GM21825 (cell line): Measurements from ENCODE around the gene SPRY4.
"Not testable (repeated sequence)": the region's sequence is repeated elsewhere in the genome, so short reads cannot be mapped to it uniquely, and the experiment has no call there.

Experiments used
- ATAC-seq: cut with Tn5 transposase; IDR thresholded peaks from one replicate; pipeline ENCODE4 v1.9.1; 2021; ENCODE audit warnings: mild to moderate bottlenecking, moderate library complexity; ENCODE audit not compliant: unreplicated experiment

The SPRY4 gene

DNA sequence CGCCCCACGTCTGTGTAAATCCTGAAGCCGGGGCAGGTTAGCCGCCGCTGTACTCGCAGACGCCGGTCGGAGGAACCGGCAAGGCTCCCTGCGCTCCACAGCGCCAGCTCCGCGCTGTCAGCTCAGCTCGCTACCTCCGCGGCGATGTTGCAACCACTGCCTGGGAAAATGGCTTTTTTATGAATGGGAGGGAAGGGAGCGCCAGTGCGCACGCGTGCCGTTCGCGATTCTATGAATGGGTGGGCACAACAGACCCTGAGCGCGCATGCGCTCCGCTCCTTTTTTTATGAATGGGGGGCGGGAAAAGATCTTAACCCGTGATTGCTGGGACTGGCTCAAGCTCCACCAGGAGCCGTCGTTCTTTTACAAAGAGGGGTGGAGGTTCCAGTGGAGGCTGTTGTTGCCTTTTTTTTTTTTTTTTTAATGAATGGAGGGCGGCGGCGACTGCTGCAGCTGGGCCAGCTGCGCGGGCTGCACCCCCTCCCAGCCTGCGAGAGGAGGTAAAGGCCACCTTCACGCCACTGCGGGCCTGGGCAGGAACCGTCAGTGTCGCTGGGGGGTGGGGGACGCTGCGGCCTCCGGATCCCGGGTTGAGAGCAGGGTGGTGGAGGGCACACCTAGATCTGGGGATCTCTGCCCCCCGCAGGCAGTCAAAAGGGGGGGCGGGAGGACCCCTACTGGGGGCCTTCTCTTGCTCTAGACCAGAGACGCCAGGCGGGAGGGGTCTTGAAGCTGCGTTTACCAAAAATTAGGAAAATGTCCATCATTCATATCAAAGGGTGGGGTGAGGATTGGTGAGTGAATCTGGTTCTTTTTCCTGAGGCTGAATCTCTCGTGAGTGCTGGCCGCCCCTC is at the start of gene SPRY4:
Gene SPRY4, minus strand, starts transcription at position 151 of the 854 bp plus-strand sequence. CDS start 9,913 bp downstream, outside the sequence.
- peak; percentile 63 for ATAC-seq

DNA sequence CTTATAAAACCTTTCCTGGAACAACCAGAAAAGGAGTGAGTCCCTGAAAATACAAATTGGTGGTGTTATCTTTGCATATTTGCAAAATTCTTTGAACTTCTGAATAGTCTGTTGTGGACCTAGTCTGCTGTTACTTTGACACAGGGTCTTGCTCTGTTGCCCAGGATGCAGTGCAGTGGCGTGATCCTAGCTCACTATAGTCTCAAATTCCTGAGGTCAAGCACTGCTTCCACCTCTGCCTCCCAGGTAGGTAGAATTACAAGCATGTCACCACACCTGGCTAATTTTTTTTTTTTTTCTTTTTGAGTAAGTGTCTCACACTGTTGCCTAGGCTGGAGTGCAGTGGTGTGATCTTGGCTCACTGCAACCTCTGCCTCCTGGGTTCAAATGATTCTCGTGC is 43.7 kb upstream of the SPRY4 start:
- ATAC-seq = no peak

- no peak for ATAC-seq
Observed at GRCh38 chr5:142366007-142366406, 41.2 kb upstream of the SPRY4 start.

- peak; percentile 62 for ATAC-seq
Observed at GRCh38 chr5:142364251-142365145, 39.7 kb upstream of the SPRY4 start.

- ATAC-seq = no peak
Observed at GRCh38 chr5:142363619-142363963, 38.8 kb upstream of the SPRY4 start.

DNA sequence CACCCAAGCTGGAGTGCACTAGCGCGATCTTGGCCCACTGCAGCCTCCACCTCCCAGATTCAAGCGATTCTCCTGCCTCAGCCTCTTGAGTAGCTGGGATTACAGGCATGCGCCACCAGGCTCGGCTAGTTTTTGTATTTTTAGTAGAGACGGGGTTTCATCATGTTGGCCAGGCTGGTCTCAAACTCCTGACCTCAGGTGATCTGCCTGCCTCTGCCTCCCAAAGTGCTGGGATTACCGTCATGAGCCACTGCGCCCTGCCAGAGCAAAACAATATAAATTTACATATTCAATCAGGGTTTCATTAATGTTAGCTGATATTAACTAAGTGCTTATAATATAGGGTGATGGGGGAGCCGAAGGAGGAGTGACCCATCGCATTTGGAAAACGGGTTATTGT is 37.4 kb upstream of the SPRY4 start:
- not testable (repeated sequence) for ATAC-seq

- no peak for ATAC-seq
Observed at GRCh38 chr5:142360607-142361120, 35.8 kb upstream of the SPRY4 start.

DNA sequence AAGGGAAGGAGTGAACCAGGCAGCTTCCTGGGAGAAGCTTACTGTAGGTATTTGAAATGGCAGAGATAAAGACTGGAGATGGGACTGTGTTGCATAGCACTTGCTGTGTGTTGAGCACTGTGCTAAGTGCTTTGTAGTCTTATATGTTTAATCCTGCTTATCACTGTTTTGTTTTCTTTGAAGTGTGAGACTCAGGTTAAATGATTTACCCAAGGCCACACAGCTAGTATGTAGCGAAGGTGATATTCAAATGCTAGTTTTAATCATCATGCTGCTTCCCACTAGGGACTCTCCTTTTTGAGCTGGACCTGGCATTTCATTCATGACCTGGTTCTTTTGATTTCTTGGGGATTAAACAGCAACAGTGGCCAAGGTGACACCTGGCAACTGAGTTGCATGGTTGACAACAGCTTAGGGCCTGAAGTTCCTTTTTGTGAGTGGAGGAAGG is 35.3 kb upstream of the SPRY4 start:
- no peak for ATAC-seq

GRCh38 chr5:142358648-142359047 is 33.8 kb upstream of the SPRY4 start:
- ATAC-seq = no peak

DNA sequence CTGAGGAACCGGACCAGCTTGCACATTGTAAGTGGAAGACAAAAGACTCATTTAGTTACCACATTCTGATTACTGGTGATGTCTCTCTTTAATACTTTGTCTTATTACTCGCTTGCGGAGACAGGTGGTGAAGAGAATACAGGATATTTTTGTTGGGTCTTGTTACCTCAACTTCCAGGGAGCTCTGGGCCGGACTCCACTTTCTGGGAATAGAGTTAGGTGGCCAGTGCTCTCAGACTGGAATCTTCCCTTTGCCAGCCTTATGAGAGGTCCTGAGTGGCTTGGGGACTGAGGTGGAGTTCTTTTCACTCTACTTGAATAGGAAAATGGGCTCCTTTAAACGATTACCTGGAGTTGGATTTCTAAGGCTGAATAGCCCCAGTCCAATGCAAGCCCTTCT is 33.3 kb upstream of the SPRY4 start:
- ATAC-seq = no peak

GRCh38 chr5:142357469-142358090 is 32.8 kb upstream of the SPRY4 start:
- ATAC-seq = no peak

DNA sequence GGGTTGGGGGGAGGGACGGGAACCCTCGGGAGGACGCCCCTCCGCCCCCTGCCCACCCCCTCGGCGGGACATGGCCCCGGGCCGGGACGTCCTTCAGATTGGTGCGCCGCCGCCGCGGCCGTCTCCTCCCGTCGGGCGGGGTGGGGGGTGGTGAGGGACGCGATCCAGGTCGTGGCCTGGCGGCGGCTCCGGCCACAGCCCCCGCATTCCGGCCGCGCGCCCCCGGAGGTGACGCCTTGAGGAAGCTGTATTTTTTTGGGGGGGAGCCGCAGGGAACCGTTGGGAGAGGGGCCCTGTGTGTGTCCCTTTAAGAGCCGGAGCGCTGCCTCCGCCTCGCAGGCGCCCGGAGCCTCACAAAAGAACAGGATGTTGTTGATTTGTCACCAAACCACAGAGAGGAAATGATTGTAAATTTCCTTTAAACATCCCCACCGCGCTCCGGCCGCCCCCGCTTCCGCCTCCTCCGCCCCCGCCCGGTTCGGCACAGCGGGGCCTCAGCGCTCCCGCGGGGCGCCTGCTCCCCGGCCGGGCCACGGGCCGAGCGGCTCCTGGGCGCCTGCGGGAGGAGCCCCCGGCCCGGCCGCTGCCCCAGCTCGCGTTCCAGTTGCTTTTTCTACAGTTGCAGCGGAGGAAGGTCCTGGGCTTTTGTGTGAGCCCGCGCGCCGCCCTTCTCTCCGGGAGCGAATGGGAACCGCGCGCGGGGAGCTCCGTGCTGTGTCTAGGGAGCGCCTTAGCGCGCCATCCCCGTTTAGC is 32.1 kb upstream of the SPRY4 start:
- peak; percentile 87 for ATAC-seq

DNA sequence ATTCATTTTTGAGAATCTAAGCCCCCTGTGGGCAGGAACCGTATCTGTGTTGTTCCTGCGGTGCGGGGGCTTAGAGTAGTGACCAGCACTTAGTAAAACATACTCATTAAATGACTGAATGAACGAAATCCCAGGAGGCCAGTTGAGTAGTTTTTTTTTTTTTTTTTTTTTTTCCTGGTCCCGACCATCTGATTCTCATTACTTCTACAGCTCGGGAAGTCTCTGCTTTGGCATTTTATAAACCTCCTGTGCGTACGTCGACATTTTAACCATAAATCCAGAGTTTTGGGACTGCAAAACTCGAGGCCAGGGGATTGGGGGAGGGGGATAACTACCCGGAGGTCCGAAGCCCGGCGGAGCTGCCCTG is 31.5 kb upstream of the SPRY4 start:
- no peak for ATAC-seq

DNA sequence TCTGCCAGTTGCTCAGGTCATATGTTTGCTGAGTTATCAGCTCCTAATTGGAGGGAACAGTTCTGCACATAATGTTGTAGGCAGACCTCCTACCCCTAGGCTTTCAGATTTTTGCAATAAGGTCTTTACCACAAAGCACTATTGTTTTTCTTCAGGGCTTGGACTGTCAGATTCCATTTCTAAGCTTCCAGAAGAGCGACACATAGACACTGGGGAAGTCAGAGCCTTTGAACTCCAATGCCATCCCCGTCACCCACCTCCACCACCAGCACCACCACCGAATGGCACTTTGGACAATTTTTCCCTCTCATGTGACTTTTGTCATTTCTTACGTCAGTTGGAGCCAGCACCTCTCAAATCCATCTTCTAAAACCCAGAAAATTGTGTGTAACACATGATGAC is 28.3 kb upstream of the SPRY4 start:
- ATAC-seq = no peak

- ATAC-seq = no peak
Observed at GRCh38 chr5:142350021-142350420, 25.2 kb upstream of the SPRY4 start.

DNA sequence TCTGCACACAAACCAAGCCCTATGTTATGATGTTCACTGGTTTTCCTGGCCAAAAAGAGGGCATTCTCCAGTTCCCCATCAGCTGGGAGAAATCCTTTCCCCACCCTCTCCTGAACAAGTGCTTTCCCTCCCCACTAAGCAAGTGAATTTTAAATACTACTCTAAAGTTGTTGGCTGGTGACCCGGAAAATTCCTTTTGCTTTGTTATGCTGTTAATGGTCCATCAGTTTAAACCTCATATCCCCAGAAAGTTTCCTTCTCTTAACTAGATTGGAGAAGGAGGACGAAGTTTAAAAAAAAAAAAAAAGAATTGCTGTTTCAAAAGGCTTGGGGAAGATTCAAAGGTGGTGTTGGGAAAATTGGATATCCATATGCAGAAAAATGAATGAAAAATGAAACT is 21.9 kb upstream of the SPRY4 start:
- no peak for ATAC-seq

- ATAC-seq = not testable (repeated sequence)
Observed at GRCh38 chr5:142344915-142345314, 20.1 kb upstream of the SPRY4 start.

- ATAC-seq = no peak
Observed at GRCh38 chr5:142343531-142343930, 18.7 kb upstream of the SPRY4 start.

DNA sequence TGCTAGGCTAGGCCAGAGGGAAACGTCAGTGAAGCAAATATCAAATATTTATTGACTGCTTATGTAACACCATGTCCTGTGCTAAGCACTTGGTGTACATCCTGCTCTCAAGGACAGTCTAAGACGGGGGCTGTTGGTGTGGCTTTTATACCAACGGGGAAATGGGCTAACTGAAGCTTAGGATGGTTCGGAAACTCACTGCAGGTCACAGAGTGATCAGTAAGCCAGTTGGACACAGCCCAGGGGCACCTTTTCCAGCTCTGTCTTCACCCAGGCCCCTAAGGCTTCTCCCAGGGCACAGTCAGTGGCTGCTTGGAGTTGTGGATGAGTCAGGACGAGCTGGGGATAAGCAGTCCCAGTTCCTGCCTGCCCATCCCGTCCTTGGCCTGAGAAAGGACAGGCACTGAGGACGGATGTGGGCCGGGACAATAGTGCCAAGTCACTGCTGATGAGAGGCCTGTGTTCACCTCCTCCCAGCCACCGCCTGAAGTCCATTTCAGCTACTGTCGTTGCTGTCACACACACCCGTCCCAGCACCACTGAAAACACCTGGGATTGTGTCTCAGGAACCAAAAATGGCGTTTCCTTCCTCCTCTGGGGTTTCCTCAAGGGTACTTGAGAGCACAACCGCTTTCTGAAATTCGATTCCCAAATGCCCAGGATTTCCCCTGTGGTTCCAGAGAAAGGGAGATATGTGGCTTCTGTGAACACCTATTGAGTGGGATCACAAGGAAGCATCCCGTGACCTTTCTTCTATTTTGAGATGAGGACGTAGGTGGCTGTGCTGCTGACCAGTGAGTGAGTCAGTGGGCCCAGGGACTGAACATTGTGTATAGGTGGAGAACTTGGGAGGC is 17.5 kb upstream of the SPRY4 start:
- no peak for ATAC-seq

GRCh38 chr5:142339781-142340180 is 15.0 kb upstream of the SPRY4 start:
- ATAC-seq = no peak
